BE2C (cell line): ENCODE measurements around the gene CASK.

ENCODE experiments used
- DNase-seq: peaks from one replicate; pipeline ENCODE4 v3.0.0-alpha.2; 2020
- H3K27me3 ChIP-seq: fragments of 250-450 bp; sonication (Bioruptor Pico); 2 replicates; pipeline ENCODE4 v1.5.1; 2020; ENCODE audit warnings: mild to moderate bottlenecking
- H3K36me3 ChIP-seq: fragments of 250-450 bp; sonication (Bioruptor Pico); 2 replicates; pipeline ENCODE4 v1.5.1; 2020; ENCODE audit warnings: mild to moderate bottlenecking
- H3K4me1 ChIP-seq: fragments of 250-450 bp; sonication (Bioruptor Pico); 2 replicates; pipeline ENCODE4 v1.5.1; 2020
- H3K4me3 ChIP-seq: 2 replicates; pipeline ENCODE4 v1.5.1; 2011; ENCODE audit warnings: low read depth, low read length
- H3K9me3 ChIP-seq: fragments of 250-450 bp; sonication (Bioruptor Pico); 2 replicates; pipeline ENCODE4 v1.5.1; 2020
- CTCF ChIP-seq: IDR thresholded peaks from 2 replicates; pipeline ENCODE4 v1.5.1; 2012; ENCODE audit warnings: mild to moderate bottlenecking, low read depth, low read length

CASK gene

DNA sequence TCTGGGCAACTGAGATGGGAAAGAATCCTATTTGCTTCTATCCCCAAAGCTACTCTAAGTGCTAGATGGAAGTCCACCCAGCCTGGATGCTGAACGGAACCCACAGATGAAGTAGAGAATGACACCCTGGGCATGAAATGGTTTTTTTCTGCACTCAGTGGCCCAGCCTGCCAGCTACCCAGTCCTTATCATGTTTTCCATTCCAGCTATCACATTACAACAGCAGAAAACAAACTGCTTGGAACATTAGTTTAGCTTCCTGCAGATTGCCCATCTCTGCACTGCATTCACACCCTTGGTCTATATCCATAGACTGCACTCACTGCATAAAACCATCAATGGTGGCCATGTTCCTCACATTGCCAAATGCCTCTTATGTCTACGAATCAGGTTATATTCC lies 397.1 kb downstream of the CASK start:
- no peak for TF ChIP-seq CTCF
- Histone ChIP-seq H3K4me1 (no peaks in the 10 kb centered on the region), H3K27me3 (no peaks in the 10 kb centered on the region), H3K36me3 (no peaks in the 10 kb centered on the region), H3K4me3 (no peak overlapping the region), H3K9me3 (no peaks in the 10 kb centered on the region)
- no peak for DNase-seq

GRCh38 chrX:41522671-41523070 lies 400.7 kb downstream of the CASK start:
- Histone ChIP-seq H3K36me3 (no peaks in the 10 kb centered on the region), H3K9me3 (no peaks in the 10 kb centered on the region)

DNA sequence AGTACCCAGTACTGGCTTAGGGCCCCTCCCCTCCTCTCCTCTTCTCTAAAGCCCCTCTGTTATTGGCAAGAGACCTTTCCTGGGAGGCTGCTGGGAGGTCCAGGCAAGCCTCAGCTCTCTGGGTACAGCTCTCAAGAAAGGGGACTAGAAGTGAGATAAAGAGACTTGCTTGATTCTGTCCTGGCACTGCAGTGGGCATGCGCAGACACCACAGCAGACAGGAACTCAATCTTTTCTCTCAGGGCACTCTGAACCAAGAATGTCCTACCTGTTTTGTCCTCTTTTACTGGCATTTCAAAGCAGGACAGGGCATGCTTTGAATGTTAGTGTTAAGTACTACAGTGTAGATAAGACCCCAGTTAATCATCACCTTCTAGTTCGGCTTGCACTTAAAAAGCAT lies 401.3 kb downstream of the CASK start:
- Histone ChIP-seq H3K36me3 (no peaks in the 10 kb centered on the region), H3K9me3 (no peaks in the 10 kb centered on the region), H3K27me3 (no peaks in the 10 kb centered on the region), H3K4me3 (no peak overlapping the region), H3K4me1 (no peaks in the 10 kb centered on the region)
- TF ChIP-seq CTCF = no peak
- no peak for DNase-seq

More at GRCh38 chrX:41522671-41523070, 400.7 kb downstream of the CASK start:
- TF ChIP-seq CTCF = no peak
- Histone ChIP-seq H3K4me3 (no peak overlapping the region), H3K4me1 (no peaks in the 10 kb centered on the region), H3K27me3 (no peaks in the 10 kb centered on the region)
- DNase-seq = no peak

DNA sequence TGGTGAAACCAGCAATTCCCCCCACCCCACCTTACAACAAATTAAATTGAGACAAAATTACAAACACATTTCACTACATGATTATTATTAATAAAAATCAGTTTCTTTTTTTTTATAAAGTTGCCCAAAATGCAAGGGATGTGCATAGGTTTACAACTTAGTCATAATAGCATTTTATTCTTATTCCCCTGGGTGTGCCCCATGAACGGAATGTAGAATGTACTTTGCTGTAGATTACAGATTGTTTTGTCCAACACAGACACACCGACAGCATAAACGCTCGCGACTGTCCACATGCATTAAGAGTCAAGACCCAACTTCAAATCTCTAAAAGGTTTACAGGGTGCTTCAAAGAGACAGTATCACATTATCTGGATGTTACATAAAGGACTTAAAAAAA lies 403.9 kb downstream of the CASK start:
- Histone ChIP-seq H3K36me3 (no peaks in the 10 kb centered on the region), H3K27me3 (no peaks in the 10 kb centered on the region), H3K9me3 (no peaks in the 10 kb centered on the region), H3K4me3 (no peak overlapping the region), H3K4me1 (no peaks in the 10 kb centered on the region)
- DNase-seq = no peak
- no peak for TF ChIP-seq CTCF

DNA sequence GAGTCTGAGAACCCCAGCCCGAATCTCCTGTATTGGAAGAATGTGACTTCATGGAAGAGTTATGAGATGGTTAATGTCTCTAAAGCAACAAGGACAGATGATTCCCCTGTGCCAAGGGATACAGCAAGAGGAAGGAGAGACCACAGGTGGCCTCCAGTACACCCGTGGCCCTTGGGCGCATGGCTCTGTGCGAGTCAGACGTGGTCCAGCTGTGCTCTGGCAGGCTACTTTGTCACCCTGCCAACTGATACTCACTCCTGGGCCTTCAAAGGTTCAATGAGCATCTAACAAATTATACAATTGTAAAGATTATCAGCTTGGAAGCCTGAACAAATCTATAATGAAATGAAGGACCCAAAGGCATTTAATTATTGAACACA lies 404.5 kb downstream of the CASK start:
- Histone ChIP-seq H3K4me3 (no peak overlapping the region), H3K9me3 (no peaks in the 10 kb centered on the region), H3K4me1 (no peaks in the 10 kb centered on the region), H3K36me3 (no peaks in the 10 kb centered on the region), H3K27me3 (no peaks in the 10 kb centered on the region)
- peak; percentile 10 for DNase-seq
- TF ChIP-seq CTCF = no peak

DNA sequence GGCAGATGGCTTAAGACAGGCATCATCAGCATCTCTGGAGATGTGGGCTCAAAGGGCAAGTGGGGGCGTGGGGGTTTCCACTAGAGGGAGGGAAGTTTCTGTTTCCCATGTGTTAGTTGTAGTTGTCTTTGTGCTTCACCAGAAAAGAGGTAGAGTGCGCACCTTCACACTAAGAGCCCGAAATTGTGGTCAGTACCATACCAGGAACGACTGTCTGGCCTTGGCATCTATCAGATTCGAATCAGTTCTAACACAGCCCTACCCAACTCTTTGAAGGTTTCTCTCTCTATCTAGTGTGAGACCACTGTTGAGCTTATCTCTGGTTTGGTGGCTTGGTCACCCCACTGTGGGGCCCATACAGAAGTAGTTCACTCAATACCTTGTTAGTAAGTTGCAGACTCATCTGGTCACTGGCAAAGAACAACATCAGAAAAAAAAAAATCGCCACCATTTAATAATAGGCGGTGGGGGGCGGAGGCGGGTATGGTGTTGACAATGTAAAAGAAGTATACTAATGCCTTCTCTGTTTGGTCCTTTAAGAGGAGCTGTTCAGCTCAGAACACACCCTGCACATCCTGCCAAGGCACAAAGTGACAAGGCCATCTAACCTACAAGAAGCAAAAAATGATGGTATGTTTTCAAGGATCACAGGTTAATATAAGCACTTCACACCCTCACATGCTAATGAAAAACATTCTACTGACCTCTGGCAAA lies 405.1 kb downstream of the CASK start:
- no peaks in the 10 kb centered on the region for H3K9me3 ChIP-seq
- H3K4me3 ChIP-seq = no peak overlapping the region
- no peak for DNase-seq
- TF ChIP-seq CTCF = no peak
- no peaks in the 10 kb centered on the region for H3K27me3 ChIP-seq
- no peaks in the 10 kb centered on the region for H3K36me3 ChIP-seq
- H3K4me1 ChIP-seq = no peaks in the 10 kb centered on the region
